Measurements from ENCODE around the gene WDFY3.

WDFY3 gene

DNA sequence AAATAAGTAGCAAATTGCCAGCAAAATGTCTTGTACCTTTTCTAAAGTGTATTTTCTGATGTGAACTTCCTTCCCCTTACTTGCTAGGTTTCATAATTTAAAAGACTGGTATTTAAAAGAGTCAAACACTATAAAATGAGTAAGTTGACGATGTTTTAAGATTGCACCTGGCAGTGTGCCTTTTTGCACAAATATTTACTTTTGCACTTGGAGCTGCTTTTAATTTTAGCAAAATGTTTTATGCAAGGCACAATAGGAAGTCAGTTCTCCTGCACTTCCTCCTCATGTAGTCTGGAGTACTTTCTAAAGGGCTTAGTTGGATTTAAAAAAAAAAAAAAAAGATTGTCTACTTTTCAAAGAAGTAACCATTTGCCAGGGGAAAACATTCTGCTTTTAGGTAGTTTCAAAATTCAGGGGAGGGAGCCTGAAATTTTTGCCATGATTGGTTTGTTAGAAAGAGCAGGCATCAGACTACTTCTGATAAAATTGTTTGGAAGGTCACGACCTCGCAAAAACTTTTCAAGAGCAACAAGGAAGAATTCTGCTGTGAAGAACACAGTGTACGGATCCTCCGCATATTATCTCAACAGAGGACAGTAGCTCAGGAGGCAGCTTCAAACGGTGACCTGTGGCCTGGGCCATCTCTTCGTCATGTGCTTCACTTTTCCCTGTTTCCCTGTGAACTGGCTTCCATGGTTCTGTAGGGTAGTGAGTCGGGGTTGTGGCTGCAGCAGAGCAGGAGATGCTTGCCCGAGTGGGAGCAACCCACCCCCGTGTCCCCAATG lies 317.4 kb downstream of the WDFY3 start:
- no peaks in the 10 kb centered on the region for H3K9me3 ChIP-seq (ENCODE audit: low read length)
- TF ChIP-seq, protein P1, sequence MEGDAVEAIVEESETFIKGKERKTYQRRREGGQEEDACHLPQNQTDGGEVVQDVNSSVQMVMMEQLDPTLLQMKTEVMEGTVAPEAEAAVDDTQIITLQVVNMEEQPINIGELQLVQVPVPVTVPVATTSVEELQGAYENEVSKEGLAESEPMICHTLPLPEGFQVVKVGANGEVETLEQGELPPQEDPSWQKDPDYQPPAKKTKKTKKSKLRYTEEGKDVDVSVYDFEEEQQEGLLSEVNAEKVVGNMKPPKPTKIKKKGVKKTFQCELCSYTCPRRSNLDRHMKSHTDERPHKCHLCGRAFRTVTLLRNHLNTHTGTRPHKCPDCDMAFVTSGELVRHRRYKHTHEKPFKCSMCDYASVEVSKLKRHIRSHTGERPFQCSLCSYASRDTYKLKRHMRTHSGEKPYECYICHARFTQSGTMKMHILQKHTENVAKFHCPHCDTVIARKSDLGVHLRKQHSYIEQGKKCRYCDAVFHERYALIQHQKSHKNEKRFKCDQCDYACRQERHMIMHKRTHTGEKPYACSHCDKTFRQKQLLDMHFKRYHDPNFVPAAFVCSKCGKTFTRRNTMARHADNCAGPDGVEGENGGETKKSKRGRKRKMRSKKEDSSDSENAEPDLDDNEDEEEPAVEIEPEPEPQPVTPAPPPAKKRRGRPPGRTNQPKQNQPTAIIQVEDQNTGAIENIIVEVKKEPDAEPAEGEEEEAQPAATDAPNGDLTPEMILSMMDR (IDR thresholded peaks at IDR 0.05; ENCODE audit: low read length), result no peak
- no peak for TF ChIP-seq EZH2 (IDR thresholded peaks at IDR 0.05; ENCODE audit: borderline replicate concordance, low read length)
- no peaks in the 10 kb centered on the region for H3F3A ChIP-seq (ENCODE audit: insufficient read depth, low read length)
- no peak overlapping the region for H3K27ac ChIP-seq (ENCODE audit: low read depth, low read length, poor library complexity, severe bottlenecking)
- H3K79me2 ChIP-seq (ENCODE audit: insufficient read depth, low read length), result no peaks in the 10 kb centered on the region
- H3K27me3 ChIP-seq (ENCODE audit: insufficient read depth, low read length), result no peaks in the 10 kb centered on the region
- no peak overlapping the region for H3K9ac ChIP-seq (ENCODE audit: low read length)
- H3K4me3 ChIP-seq (ENCODE audit: low read depth, low read length, poor library complexity, severe bottlenecking), result no peak overlapping the region
- H2AFZ ChIP-seq (ENCODE audit: low read length), result no peak overlapping the region
- H4K20me1 ChIP-seq (ENCODE audit: insufficient read depth, low read length), result no peaks in the 10 kb centered on the region
- no peaks in the 10 kb centered on the region for H3K9me2 ChIP-seq (ENCODE audit: low read depth, low read length)
- no peak overlapping the region for H3K4me2 ChIP-seq (ENCODE audit: low read length)
- no peaks in the 10 kb centered on the region for H3K36me3 ChIP-seq (ENCODE audit: insufficient read depth, low read length)
- H3K4me1 ChIP-seq (ENCODE audit: insufficient read depth, low read length, severe bottlenecking), result no peaks in the 10 kb centered on the region

DNA sequence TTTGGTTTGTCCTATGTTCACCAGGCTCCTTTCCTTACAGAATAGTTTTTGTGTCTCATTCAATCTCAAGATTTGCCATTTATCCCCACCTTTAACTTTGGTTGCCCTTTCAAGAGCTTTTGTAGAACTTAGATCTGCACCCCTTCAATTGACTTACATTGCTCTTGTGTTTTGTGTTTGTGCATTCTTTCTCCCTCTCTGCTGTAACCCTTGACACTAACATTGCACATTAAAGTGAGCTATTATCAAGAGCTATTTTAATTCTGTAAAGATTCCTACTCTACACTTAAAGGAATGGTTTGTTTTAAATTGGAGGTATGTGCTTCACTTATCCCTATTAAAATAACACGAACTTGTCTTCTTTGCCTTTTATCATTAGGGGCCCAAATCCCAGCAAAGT lies 318.3 kb downstream of the WDFY3 start:
- H3K9me2 ChIP-seq (ENCODE audit: low read depth, low read length), result no peaks in the 10 kb centered on the region
- no peaks in the 10 kb centered on the region for H3K4me1 ChIP-seq (ENCODE audit: insufficient read depth, low read length, severe bottlenecking)
- no peaks in the 10 kb centered on the region for H3K36me3 ChIP-seq (ENCODE audit: insufficient read depth, low read length)
- H4K20me1 ChIP-seq (ENCODE audit: insufficient read depth, low read length), result no peaks in the 10 kb centered on the region
- H2AFZ ChIP-seq (ENCODE audit: low read length), result no peak overlapping the region
- H3K4me2 ChIP-seq (ENCODE audit: low read length), result no peak overlapping the region
- TF ChIP-seq, protein P1 (IDR thresholded peaks at IDR 0.05; ENCODE audit: low read length), result no peak
- no peak for TF ChIP-seq EZH2 (IDR thresholded peaks at IDR 0.05; ENCODE audit: borderline replicate concordance, low read length)
- no peaks in the 10 kb centered on the region for H3K9me3 ChIP-seq (ENCODE audit: low read length)
- H3K79me2 ChIP-seq (ENCODE audit: insufficient read depth, low read length), result no peaks in the 10 kb centered on the region
- no peak overlapping the region for H3K27ac ChIP-seq (ENCODE audit: low read depth, low read length, poor library complexity, severe bottlenecking)
- H3K9ac ChIP-seq (ENCODE audit: low read length), result no peak overlapping the region
- H3K4me3 ChIP-seq (ENCODE audit: low read depth, low read length, poor library complexity, severe bottlenecking), result no peak overlapping the region
- H3F3A ChIP-seq (ENCODE audit: insufficient read depth, low read length), result no peaks in the 10 kb centered on the region
- H3K27me3 ChIP-seq (ENCODE audit: insufficient read depth, low read length), result no peaks in the 10 kb centered on the region

DNA sequence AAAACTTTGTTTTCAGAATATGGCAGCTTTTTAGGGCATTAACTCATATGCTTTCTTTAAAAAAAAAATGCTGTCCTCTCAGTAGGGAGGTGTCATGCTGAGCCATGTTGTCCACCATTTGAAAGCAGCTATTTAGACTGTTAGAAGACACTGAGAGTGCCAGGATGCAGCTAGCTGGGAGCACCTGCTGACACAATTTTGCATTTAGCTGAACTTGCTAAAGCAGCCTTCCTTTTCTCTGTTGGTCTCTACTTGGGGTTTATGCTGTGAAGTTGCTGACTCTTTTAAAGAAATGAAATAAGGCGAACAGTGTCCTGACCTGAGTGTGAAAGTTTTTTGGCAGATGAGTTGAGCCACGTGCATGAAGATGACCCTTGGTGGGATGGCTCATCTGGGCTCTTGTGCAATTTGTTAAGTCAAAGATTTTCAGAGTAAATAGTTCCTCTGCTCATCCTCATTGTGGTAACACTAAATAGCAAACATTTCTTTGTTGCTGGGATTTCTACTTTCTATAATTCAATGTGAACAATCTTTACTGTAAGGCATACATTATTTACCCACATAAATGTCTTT lies 319.1 kb downstream of the WDFY3 start:
- Histone ChIP-seq H3K4me1 (ENCODE audit: insufficient read depth, low read length, severe bottlenecking) (no peaks in the 10 kb centered on the region), H3K9ac (ENCODE audit: low read length) (no peak overlapping the region), H3F3A (ENCODE audit: insufficient read depth, low read length) (no peaks in the 10 kb centered on the region), H3K27me3 (ENCODE audit: insufficient read depth, low read length) (no peaks in the 10 kb centered on the region), H4K20me1 (ENCODE audit: insufficient read depth, low read length) (no peaks in the 10 kb centered on the region), H3K36me3 (ENCODE audit: insufficient read depth, low read length) (no peaks in the 10 kb centered on the region), H2AFZ (ENCODE audit: low read length) (no peak overlapping the region), H3K9me2 (ENCODE audit: low read depth, low read length) (no peaks in the 10 kb centered on the region), H3K9me3 (ENCODE audit: low read length) (no peaks in the 10 kb centered on the region), H3K4me3 (ENCODE audit: low read depth, low read length, poor library complexity, severe bottlenecking) (no peak overlapping the region), H3K4me2 (ENCODE audit: low read length) (no peak overlapping the region), H3K27ac (ENCODE audit: low read depth, low read length, poor library complexity, severe bottlenecking) (no peak overlapping the region), H3K79me2 (ENCODE audit: insufficient read depth, low read length) (no peaks in the 10 kb centered on the region)
- TF ChIP-seq, protein P1 (IDR thresholded peaks at IDR 0.05; ENCODE audit: low read length), result no peak
- no peak for TF ChIP-seq EZH2 (IDR thresholded peaks at IDR 0.05; ENCODE audit: borderline replicate concordance, low read length)
